GM12892 (cell line): ENCODE data around the gene RAB3GAP1.
"Not testable (repeated sequence)": the region's sequence is repeated elsewhere in the genome, so short reads cannot be mapped to it uniquely, and the experiment has no call there.

Source experiments
- DNase-seq: peaks from one replicate; pipeline ENCODE4 v3.0.0; 2011; ENCODE audit not compliant: insufficient read length
- FAIRE-seq: peaks from 2 replicates; lab custom pipeline; 2011; peaks lifted over from hg19 to GRCh38; lab: Jason Lieb, UNC
- POLR2A ChIP-seq: IDR thresholded peaks from 2 replicates; pipeline ENCODE4 v1.6.1; 2011; ENCODE audit warnings: low read depth, low read length, control low read depth
- POLR2AphosphoS5 ChIP-seq: IDR thresholded peaks from 2 replicates; pipeline ENCODE4 v1.6.1; 2011; ENCODE audit warnings: low read depth, low read length, control low read depth
- TAF1 ChIP-seq: IDR thresholded peaks from 2 replicates; pipeline ENCODE4 v1.6.1; 2011; ENCODE audit warnings: low read depth, mild to moderate bottlenecking, control low read depth, low read length, borderline replicate concordance

The RAB3GAP1 gene

GRCh38 chr2:135093670-135094330 is 41.7 kb downstream of the RAB3GAP1 start:
- FAIRE-seq (no peak), DNase-seq (no peak)
- TF ChIP-seq POLR2A (no peak), POLR2AphosphoS5 (no peak), TAF1 (no peak)

- no peak for FAIRE-seq
- no peak for TF ChIP-seq POLR2A
- no peak for TF ChIP-seq TAF1
- no peak for TF ChIP-seq POLR2AphosphoS5
Measured at GRCh38 chr2:135094508-135094907, 42.4 kb downstream of the RAB3GAP1 start.

GRCh38 chr2:135095591-135095990 is 43.5 kb downstream of the RAB3GAP1 start:
- DNase-seq: no peak
- TF ChIP-seq POLR2A (no peak), TAF1 (no peak), POLR2AphosphoS5 (no peak)
- no peak for FAIRE-seq

More at GRCh38 chr2:135094508-135094907, 42.4 kb downstream of the RAB3GAP1 start:
- DNase-seq: no peak

GRCh38 chr2:135096665-135097446 is 44.8 kb downstream of the RAB3GAP1 start:
- FAIRE-seq: no peak
- no peak for DNase-seq
- TF ChIP-seq TAF1: no peak
- no peak for TF ChIP-seq POLR2AphosphoS5
- no peak for TF ChIP-seq POLR2A

GRCh38 chr2:135097532-135098231 is 45.6 kb downstream of the RAB3GAP1 start:
- no peak for FAIRE-seq
- no peak for TF ChIP-seq POLR2AphosphoS5
- no peak for TF ChIP-seq POLR2A
- TF ChIP-seq TAF1: no peak
- DNase-seq: no peak

GRCh38 chr2:135099802-135100483 is 47.9 kb downstream of the RAB3GAP1 start:
- DNase-seq: no peak
- TF ChIP-seq POLR2AphosphoS5 (no peak), TAF1 (no peak), POLR2A (no peak)
- no peak for FAIRE-seq

GRCh38 chr2:135103843-135104242 is 51.8 kb downstream of the RAB3GAP1 start:
- TF ChIP-seq TAF1: no peak
- no peak for TF ChIP-seq POLR2A
- no peak for TF ChIP-seq POLR2AphosphoS5
- DNase-seq: no peak
- no peak for FAIRE-seq

GRCh38 chr2:135105513-135106316 is 53.6 kb downstream of the RAB3GAP1 start:
- FAIRE-seq, DNase-seq: not testable (repeated sequence)

- no peak for DNase-seq
- TF ChIP-seq POLR2AphosphoS5: no peak
- TF ChIP-seq TAF1: no peak
- TF ChIP-seq POLR2A: no peak
- no peak for FAIRE-seq
Measured at GRCh38 chr2:135113322-135113721, 61.2 kb downstream of the RAB3GAP1 start.

GRCh38 chr2:135119582-135119981 is 67.5 kb downstream of the RAB3GAP1 start:
- DNase-seq (no peak), FAIRE-seq (no peak)
- no peak for TF ChIP-seq TAF1
- no peak for TF ChIP-seq POLR2A
- no peak for TF ChIP-seq POLR2AphosphoS5
